Small intestine (tissue), 7 donors: ENCODE results near the gene SLC9A5. TPM values are rescaled to one million over a fixed set of nuclear protein-coding genes. Genes with fewer than 3 reads are reported as not detected.

Experiments used
- DNase-seq, 2 donors: peaks; one replicate each; pipeline versions ENCODE4 v3.0.0 to v3.0.0-alpha.2; 2013
- FAIRE-seq: peaks from 2 replicates; lab custom pipeline; 2012; peaks lifted over from hg19 to GRCh38; lab: Jason Lieb, UNC
- H3K27ac ChIP-seq, 3 donors: one replicate each; pipeline ENCODE4 v1.5.1; 2013; ENCODE audit warnings: low read length in 2 of 3, mild to moderate bottlenecking in 2 of 3, control low read depth in 1 of 3, inconsistent platforms in 1 of 3, low read depth in 1 of 3, moderate library complexity in 1 of 3
- H3K27me3 ChIP-seq, 3 donors: one replicate each; pipeline ENCODE4 v1.6.1; 2013; ENCODE audit warnings: low read length in 3 of 3, inconsistent platforms in 1 of 3; ENCODE audit not compliant: control insufficient read depth in 3 of 3, insufficient read depth in 3 of 3
- H3K36me3 ChIP-seq, 3 donors: one replicate each; pipeline ENCODE4 v1.6.1; 2013; ENCODE audit warnings: low read length in 3 of 3, inconsistent platforms in 1 of 3, low read depth in 1 of 3, mild to moderate bottlenecking in 1 of 3, moderate library complexity in 1 of 3; ENCODE audit not compliant: control insufficient read depth in 3 of 3, insufficient read depth in 2 of 3
- H3K4me1 ChIP-seq, 3 donors: one replicate each; pipeline ENCODE4 v1.6.1; 2013; ENCODE audit warnings: low read length in 2 of 3, inconsistent platforms in 1 of 3, low read depth in 1 of 3, mild to moderate bottlenecking in 1 of 3, moderate library complexity in 1 of 3; ENCODE audit not compliant: control insufficient read depth in 3 of 3, insufficient read depth in 2 of 3
- H3K4me3 ChIP-seq, 3 donors: one replicate each; pipeline ENCODE4 v1.5.1; 2013; ENCODE audit warnings: low read length in 3 of 3, control low read depth in 1 of 3, inconsistent platforms in 1 of 3, low read depth in 1 of 3, mild to moderate bottlenecking in 1 of 3, moderate library complexity in 1 of 3
- H3K9me3 ChIP-seq, 2 donors: one replicate each; pipeline ENCODE4 v1.6.1; 2013; ENCODE audit warnings: low read depth in 1 of 2, low read length in 1 of 2; ENCODE audit not compliant: control insufficient read depth in 2 of 2, insufficient read depth in 1 of 2
- WGBS, 3 donors: extraction: QIAGEN DNeasy Blood & Tissue Kit; methylation state at CpG; one replicate each; pipeline ENCODE4 v1.1.7; 2013; 5-methylcytosine and 5-hydroxymethylcytosine counted together
- polyA plus RNA-seq, 4 donors: library from polyadenylated mRNA; stranded (reverse) in 3 of 4; unstranded in 1 of 4; fragments of 200-250 nt in 3 of 4; fragments of 120-200 nt in 1 of 4; gene quantifications; one replicate each; pipeline versions ENCODE4 v1.2.1 to v1.2.3, GENCODE V29; 2013
- donor health status: healthy with polysubstance abuse.
- donor health status: control.
- donor health status: control.
- donor health status: Bipolar disorder and iron deficiency.
- donor health status: healthy.

The SLC9A5 gene
- polyA plus RNA-seq, 4 donors: 0.39 to 0.78 (median 0.54) TPM; not detected in 1

DNA sequence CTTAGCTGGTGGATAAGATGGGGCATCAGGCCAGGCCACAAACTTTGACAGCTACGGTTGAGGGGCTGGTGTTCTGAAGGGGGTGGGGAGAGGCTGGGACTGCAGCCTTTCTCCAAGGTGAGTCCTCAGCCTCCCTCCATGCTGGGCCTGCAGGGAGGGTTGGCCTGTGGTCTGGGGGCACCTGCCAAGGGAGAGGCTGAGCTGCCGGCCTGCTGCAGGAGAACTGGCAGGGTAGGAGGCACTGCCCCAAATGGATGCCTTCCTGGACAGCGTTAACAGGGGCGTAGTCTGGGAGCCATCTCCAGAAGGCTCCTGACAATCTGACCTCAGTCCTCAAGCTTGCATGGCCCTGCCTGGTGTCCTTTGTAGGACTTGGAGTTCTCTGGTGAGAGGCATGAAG is 44.7 kb upstream of the SLC9A5 start:
- Histone ChIP-seq H3K9me3 (no peaks in the 10 kb centered on the region), H3K4me1 (peaks cover 0 to 6% (median 0%) of the 10 kb centered on the region in 3 donors), H3K36me3 (peaks cover 2 to 71% (median 21%) of the 10 kb centered on the region in 3 donors), H3K27me3 (no peaks in the 10 kb centered on the region), H3K27ac (no peak overlapping the region), H3K4me3 (no peak overlapping the region)
- FAIRE-seq: no peak
- WGBS, 3 donors: 80 to 86% (median 84%) methylated on average over 4 of the region's 4 CpGs
- no peak for DNase-seq

DNA sequence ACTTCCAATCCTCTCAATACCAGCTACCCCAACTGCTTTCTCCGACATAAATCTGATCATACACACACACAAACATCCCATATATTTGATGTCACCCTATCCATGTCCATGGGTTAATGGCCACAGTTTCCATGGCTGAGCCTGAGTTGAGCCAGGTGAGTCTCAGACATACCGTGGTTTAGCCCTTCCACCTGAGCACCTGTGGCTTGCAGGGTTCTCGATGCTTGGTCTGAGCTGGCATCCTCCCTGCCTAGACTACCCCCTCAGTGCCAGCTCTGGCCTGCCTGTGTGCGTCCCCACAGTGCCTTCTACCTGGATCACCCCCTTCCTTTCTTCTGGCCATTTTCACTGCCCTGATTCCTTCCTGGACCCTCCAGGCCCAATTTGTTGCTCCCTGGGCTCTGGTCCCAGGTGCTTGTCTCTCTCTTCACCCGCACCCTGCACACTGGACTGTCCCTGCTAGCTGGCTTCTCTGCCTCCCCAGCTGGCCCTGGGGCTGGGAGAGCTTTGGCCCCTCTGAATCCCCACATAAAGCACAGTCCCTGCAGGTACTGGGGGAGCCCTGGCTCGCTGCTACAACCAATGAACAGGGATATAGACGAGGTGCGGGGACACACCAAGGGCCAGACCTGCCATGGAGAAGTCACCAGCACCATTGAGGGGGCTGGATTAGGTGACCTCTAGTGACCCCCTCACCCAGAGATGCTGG is 42.5 kb upstream of the SLC9A5 start:
- no peaks in the 10 kb centered on the region for H3K9me3 ChIP-seq
- whole genome bisulfite sequencing, 3 donors: 90 to 93% (median 92%) methylated on average over 8 of the region's 8 CpGs
- H3K27ac ChIP-seq: no peak overlapping the region
- no peak for DNase-seq
- no peaks in the 10 kb centered on the region for H3K4me1 ChIP-seq
- H3K36me3 ChIP-seq: peaks cover 2 to 73% (median 21%) of the 10 kb centered on the region in 3 donors
- FAIRE-seq: no peak
- H3K4me3 ChIP-seq: no peak overlapping the region
- H3K27me3 ChIP-seq: no peaks in the 10 kb centered on the region

GRCh38 chr16:67206838-67207248 is 41.9 kb upstream of the SLC9A5 start:
- Histone ChIP-seq H3K9me3 (no peaks in the 10 kb centered on the region), H3K27ac (no peak overlapping the region), H3K4me1 (no peaks in the 10 kb centered on the region), H3K27me3 (no peaks in the 10 kb centered on the region), H3K36me3 (peaks cover 2 to 67% (median 16%) of the 10 kb centered on the region in 3 donors), H3K4me3 (no peak overlapping the region)
- DNase-seq (no peak), FAIRE-seq (no peak)
- 83 to 95% (median 92%) methylated on average over 3 of the region's 3 CpGs for WGBS, 3 donors

- 68 to 76% (median 75%) methylated on average over 21 of the region's 21 CpGs for WGBS, 3 donors
- peaks cover 2 to 61% (median 10%) of the 10 kb centered on the region in 3 donors for H3K36me3 ChIP-seq
- H3K27ac ChIP-seq: no peak overlapping the region
- H3K9me3 ChIP-seq: no peaks in the 10 kb centered on the region
- H3K4me3 ChIP-seq: no peak overlapping the region
- no peak for DNase-seq
- H3K4me1 ChIP-seq: no peaks in the 10 kb centered on the region
- H3K27me3 ChIP-seq: no peaks in the 10 kb centered on the region
- FAIRE-seq: no peak
Measured at GRCh38 chr16:67207249-67208091, 41.3 kb upstream of the SLC9A5 start.

DNA sequence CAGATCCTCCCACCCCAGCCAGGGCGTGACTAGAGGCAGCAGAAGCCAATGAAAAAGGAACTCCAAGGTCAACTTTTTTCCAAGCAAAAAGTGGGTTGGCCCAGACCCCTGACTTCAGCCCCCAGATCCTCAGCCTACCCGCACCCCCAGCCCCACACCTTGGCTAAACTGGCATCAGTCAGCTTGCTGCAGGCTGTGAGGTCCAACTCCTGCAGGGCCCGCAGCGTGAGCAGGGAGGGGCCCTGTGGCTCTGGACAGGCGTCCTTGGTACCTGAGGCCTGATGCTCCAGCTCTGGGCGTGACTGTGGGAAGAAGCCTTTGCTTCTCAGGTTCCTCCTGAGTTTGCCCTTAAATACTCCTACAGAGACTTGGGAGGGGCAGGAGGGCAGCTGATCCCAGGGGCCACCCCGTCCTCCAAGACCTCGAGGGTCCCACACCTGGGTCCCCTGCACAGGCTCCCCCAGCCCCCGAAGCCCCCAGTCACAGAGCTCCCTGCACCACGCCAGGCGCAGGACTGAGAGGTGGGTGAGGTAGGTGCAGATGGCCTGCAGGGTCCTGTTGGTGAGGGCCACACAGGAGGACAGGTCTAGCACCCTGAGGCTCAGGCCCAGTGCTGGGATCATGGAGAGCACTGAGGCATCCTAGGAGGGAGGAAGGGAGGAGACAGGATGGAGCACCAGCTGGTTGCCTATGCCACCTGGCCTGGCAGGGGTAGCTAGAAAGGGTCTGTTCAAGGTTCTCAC is 40.5 kb upstream of the SLC9A5 start:
- 76 to 86% (median 86%) methylated on average over 10 to 11 of the region's 11 CpGs for WGBS, 3 donors
- Histone ChIP-seq H3K4me1 (peaks cover 0 to 1% (median 0%) of the 10 kb centered on the region in 3 donors), H3K36me3 (peaks cover 2 to 52% (median 8%) of the 10 kb centered on the region in 3 donors), H3K4me3 (no peak overlapping the region), H3K27me3 (no peaks in the 10 kb centered on the region), H3K27ac (no peak overlapping the region), H3K9me3 (no peaks in the 10 kb centered on the region)
- FAIRE-seq: no peak
- no peak for DNase-seq

DNA sequence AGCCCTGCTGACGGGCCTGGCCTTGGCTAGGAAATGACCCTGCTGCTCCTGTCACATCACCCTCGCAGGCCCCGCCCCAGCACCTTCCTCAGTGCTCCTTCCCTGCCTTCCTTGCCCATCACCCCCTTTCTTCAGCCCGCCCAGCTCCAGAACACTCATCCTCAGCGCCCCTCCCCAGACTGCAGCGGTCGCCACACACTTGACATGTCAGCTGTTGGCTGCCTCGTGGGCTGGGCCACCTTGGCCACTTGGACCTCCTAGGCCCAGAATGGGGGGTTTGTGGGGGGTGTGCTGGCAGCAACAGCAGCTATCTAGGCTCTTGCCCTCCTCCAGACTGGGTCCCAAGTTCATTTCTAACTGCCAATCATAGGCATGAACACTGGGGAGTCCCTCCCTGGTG is 39.2 kb upstream of the SLC9A5 start:
- no peaks in the 10 kb centered on the region for H3K9me3 ChIP-seq
- no peaks in the 10 kb centered on the region for H3K27me3 ChIP-seq
- 80 to 88% (median 85%) methylated on average over 7 to 8 of the region's 8 CpGs for WGBS, 3 donors
- no peak for FAIRE-seq
- H3K4me1 ChIP-seq: peaks cover 0 to 5% (median 0%) of the 10 kb centered on the region in 3 donors
- no peak for DNase-seq
- H3K36me3 ChIP-seq: peaks cover 0 to 42% (median 0%) of the 10 kb centered on the region in 3 donors
- H3K4me3 ChIP-seq: no peak overlapping the region
- H3K27ac ChIP-seq: no peak overlapping the region

DNA sequence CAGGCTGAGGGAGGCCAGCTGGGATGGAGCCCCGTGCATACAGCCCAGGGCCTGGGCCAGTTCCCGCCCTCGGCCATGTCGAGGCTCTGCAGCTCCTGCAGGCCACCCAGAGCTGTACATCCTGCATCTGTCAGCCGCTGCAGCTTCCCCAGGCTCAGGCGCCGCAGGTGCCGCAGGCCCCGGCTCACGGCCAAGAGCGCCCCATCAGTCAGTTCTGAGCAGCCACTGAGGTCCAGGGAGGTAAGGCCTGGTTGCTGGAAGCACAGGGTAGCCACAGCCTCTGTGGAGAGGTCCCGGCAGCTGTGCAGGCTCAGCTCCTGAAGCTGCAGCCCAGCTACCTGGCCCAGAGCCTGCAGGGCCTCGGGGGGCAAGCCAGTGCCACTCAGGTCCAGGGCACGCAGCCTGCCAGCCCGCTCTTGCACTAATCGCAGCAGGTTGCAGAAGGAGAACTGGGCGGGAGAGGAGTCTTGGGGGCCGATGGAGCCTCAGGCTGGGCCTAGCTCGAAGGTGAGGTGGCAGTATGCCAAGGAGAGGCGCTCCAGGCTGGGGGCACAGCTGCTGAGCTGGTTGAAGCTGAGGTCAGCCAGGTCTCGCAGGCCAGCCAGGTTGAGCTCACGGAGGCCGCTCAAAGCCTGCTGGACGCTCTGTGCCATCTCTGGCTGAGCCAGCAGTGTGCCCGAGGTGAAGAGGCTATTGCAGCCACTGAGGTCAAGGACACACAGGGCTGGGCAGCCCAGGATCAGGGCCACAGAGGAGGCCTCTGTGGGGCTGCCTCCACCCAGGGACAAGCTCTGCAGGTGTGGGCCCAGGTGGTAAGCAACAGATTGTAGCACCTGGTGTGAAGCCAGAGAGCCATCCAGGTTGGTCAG is 38.5 kb upstream of the SLC9A5 start:
- no peaks in the 10 kb centered on the region for H3K9me3 ChIP-seq
- H3K27me3 ChIP-seq: no peaks in the 10 kb centered on the region
- no peak overlapping the region for H3K27ac ChIP-seq
- 82 to 86% (median 84%) methylated on average over 25 of the region's 25 CpGs for WGBS, 3 donors
- peaks cover 0 to 5% (median 0%) of the 10 kb centered on the region in 3 donors for H3K4me1 ChIP-seq
- FAIRE-seq (no peak), DNase-seq (no peak)
- H3K36me3 ChIP-seq: peaks cover 0 to 42% (median 0%) of the 10 kb centered on the region in 3 donors
- H3K4me3 ChIP-seq: no peak overlapping the region
